ENCODE measurements around the gene PFKFB2. TPM values are rescaled to one million over a fixed set of nuclear protein-coding genes. Genes with fewer than 3 reads are reported as not detected.

PFKFB2 gene
- total RNA-seq, 6 experiments from 2014 or later: 2.9 to 6.1 (median 5.1) TPM

GRCh38 chr1:207025146-207025880 is 27.8 kb upstream of the PFKFB2 start:
- DNase-seq (no peak), ATAC-seq (peak; percentile 17 to 56 (median 44))
- whole genome bisulfite sequencing (ENCODE audit: insufficient coverage, low coverage, low lambda C conversion rate, missing lambda C conversion rate): 54% methylated on average over 5 of the region's 5 CpGs
- intact Hi-C loops (cut with DNase I): no loop called here
- no peaks in the 10 kb centered on the region for H3K36me3 ChIP-seq
- no peaks in the 10 kb centered on the region for H3K27me3 ChIP-seq
- TF ChIP-seq CTCF (IDR thresholded peaks at IDR 0.05) (no peak), POLR2A (IDR thresholded peaks at IDR 0.05) (no peak)
- H3K27ac ChIP-seq: no peak overlapping the region
- H3K4me3 ChIP-seq: no peak overlapping the region
- H3K4me1 ChIP-seq: peaks cover 0 to 10% (median 3%) of the 10 kb centered on the region in 4 donors
- no peaks in the 10 kb centered on the region for H3K9me3 ChIP-seq

- Histone ChIP-seq H3K36me3 (no peaks in the 10 kb centered on the region), H3K4me3 (no peak overlapping the region), H3K27me3 (no peaks in the 10 kb centered on the region), H3K9me3 (no peaks in the 10 kb centered on the region), H3K4me1 (peaks cover 0 to 18% (median 6%) of the 10 kb centered on the region in 4 donors), H3K27ac (no peak overlapping the region)
- intact Hi-C loops (cut with DNase I): no loop called here
- ATAC-seq (no peak), DNase-seq (no peak)
- 65% methylated on average over 4 of the region's 4 CpGs for WGBS (ENCODE audit: insufficient coverage, low coverage, low lambda C conversion rate, missing lambda C conversion rate)
- TF ChIP-seq CTCF (IDR thresholded peaks at IDR 0.05): no peak
- no peak for TF ChIP-seq POLR2A (IDR thresholded peaks at IDR 0.05)
Observed at GRCh38 chr1:207026104-207026534, 27.0 kb upstream of the PFKFB2 start.

GRCh38 chr1:207027206-207027777 is 25.8 kb upstream of the PFKFB2 start:
- 76% methylated on average over 15 of the region's 18 CpGs for WGBS (ENCODE audit: insufficient coverage, low coverage, low lambda C conversion rate, missing lambda C conversion rate)
- DNase-seq: no peak
- ATAC-seq: no peak
- H3K27ac ChIP-seq: no peak overlapping the region
- H3K9me3 ChIP-seq: no peaks in the 10 kb centered on the region
- intact Hi-C loops (cut with DNase I): no loop called here
- no peak overlapping the region for H3K4me3 ChIP-seq
- H3K4me1 ChIP-seq: peaks cover 0 to 28% (median 8%) of the 10 kb centered on the region in 4 donors
- H3K27me3 ChIP-seq: no peaks in the 10 kb centered on the region
- no peaks in the 10 kb centered on the region for H3K36me3 ChIP-seq
- TF ChIP-seq POLR2A (IDR thresholded peaks at IDR 0.05): no peak
- TF ChIP-seq CTCF (IDR thresholded peaks at IDR 0.05): no peak

GRCh38 chr1:207027921-207028320 is 25.2 kb upstream of the PFKFB2 start:
- intact Hi-C loops (cut with DNase I): no loop called here
- Histone ChIP-seq H3K4me3 (no peak overlapping the region), H3K27ac (no peak overlapping the region), H3K9me3 (no peaks in the 10 kb centered on the region), H3K36me3 (no peaks in the 10 kb centered on the region), H3K27me3 (no peaks in the 10 kb centered on the region), H3K4me1 (peaks cover 0 to 30% (median 8%) of the 10 kb centered on the region in 4 donors)
- WGBS (ENCODE audit: insufficient coverage, low coverage, low lambda C conversion rate, missing lambda C conversion rate): 89% methylated on average over 1 of the region's 1 CpG
- DNase-seq (no peak), ATAC-seq (no peak)
- no peak for TF ChIP-seq POLR2A (IDR thresholded peaks at IDR 0.05)
- TF ChIP-seq CTCF (IDR thresholded peaks at IDR 0.05): no peak
